GM18868 (cell line): ENCODE data around the gene HEXD.
"Not testable (repeated sequence)": the region's sequence is repeated elsewhere in the genome, so short reads cannot be mapped to it uniquely, and the experiment has no call there.

Source experiments
- ATAC-seq: cut with Tn5 transposase; IDR thresholded peaks from one replicate; pipeline ENCODE4 v1.9.1; 2021; ENCODE audit warnings: mild to moderate bottlenecking, moderate library complexity; ENCODE audit not compliant: unreplicated experiment

Gene HEXD

GRCh38 chr17:82418001-82418986, at the start of gene HEXD, which contains the start of gene OGFOD3:
Gene HEXD (plus strand): TSS chr17:82418347. CDS start chr17:82419800, 1,453 bp downstream.
Gene OGFOD3 (minus strand): TSS chr17:82418586. CDS start chr17:82418485, 101 bp downstream.
- ATAC-seq: peak; percentile 85

- ATAC-seq: no peak
These were observed 48.9 kb upstream of the HEXD start for GRCh38 chr17:82369211-82369610.

- no peak for ATAC-seq
These were observed 47.4 kb upstream of the HEXD start for GRCh38 chr17:82370471-82371332.

- ATAC-seq: no peak
These were observed 46.6 kb upstream of the HEXD start, which contains the start of gene UTS2R for GRCh38 chr17:82371333-82372248. Gene UTS2R (plus strand): TSS chr17:82371765. CDS start chr17:82374325, 2,560 bp downstream.

- ATAC-seq: no peak
These were observed 45.7 kb upstream of the HEXD start for GRCh38 chr17:82372249-82373071.

GRCh38 chr17:82373072-82373452, 45.1 kb upstream of the HEXD start:
- ATAC-seq: not testable (repeated sequence)

- ATAC-seq: no peak
These were observed 44.2 kb upstream of the HEXD start for GRCh38 chr17:82373731-82374625.

GRCh38 chr17:82374626-82375331, 43.4 kb upstream of the HEXD start:
- no peak for ATAC-seq

- no peak for ATAC-seq
These were observed 42.6 kb upstream of the HEXD start for GRCh38 chr17:82375359-82376041.

GRCh38 chr17:82376042-82376730, 42.0 kb upstream of the HEXD start:
- no peak for ATAC-seq

GRCh38 chr17:82377294-82377693, 40.9 kb upstream of the HEXD start:
- not testable (repeated sequence) for ATAC-seq

- no peak for ATAC-seq
These were observed 40.0 kb upstream of the HEXD start for GRCh38 chr17:82377924-82378740.

- ATAC-seq: no peak
These were observed 39.5 kb upstream of the HEXD start for GRCh38 chr17:82378741-82379021.

GRCh38 chr17:82380860-82381702, 37.1 kb upstream of the HEXD start:
- ATAC-seq: no peak

- not testable (repeated sequence) for ATAC-seq
These were observed 36.5 kb upstream of the HEXD start for GRCh38 chr17:82381703-82382009.
